ENCODE measurements around the gene ABTB1. TPM values are rescaled to one million over a fixed set of nuclear protein-coding genes. Genes with fewer than 3 reads are reported as not detected.

Gene ABTB1
- total and polyA plus RNA-seq, 4 donors: 9.7 to 14.1 (median 10.9) TPM

- no peak for TF ChIP-seq RAD21 (IDR thresholded peaks at IDR 0.05)
- 94% methylated on average over 8 of the region's 8 CpGs for WGBS
- peaks cover 0 to 6% (median 2%) of the 10 kb centered on the region in 4 donors for H3K4me1 ChIP-seq (ENCODE audit: control insufficient read depth in 4 of 4, insufficient read depth in 4 of 4, low read length in 3 of 4)
- H3K36me3 ChIP-seq (ENCODE audit: control insufficient read depth in 4 of 4, insufficient read depth in 3 of 4, low read depth in 1 of 4, low read length in 3 of 4): peaks cover 0 to 3% (median 0%) of the 10 kb centered on the region in 4 donors
- H3K27me3 ChIP-seq (ENCODE audit: control insufficient read depth in 4 of 4, insufficient read depth in 4 of 4, low read length in 3 of 4): no peaks in the 10 kb centered on the region
- no peak overlapping the region for H3K27ac ChIP-seq (ENCODE audit: low read depth in 1 of 2, low read length in 2 of 2)
- no peak overlapping the region for H3K4me3 ChIP-seq (ENCODE audit: low read depth in 1 of 3, low read length in 3 of 3)
- no peaks in the 10 kb centered on the region for H3K9me3 ChIP-seq (ENCODE audit: control insufficient read depth in 4 of 4, low read length in 3 of 4)
- no peak overlapping the region for H3K9ac ChIP-seq (ENCODE audit: low read depth in 1 of 2, low read length in 2 of 2)
- no peak for DNase-seq (ENCODE audit: low spot score)
Observed at GRCh38 chr3:127730171-127730570, 57.4 kb downstream of the ABTB1 start.

Other genes with a start within 250 kb of the ABTB1 start
- 10 to 100 TPM; 20.6 to 27.1 TPM for gene TPRA1, start 82.2 kb upstream of the ABTB1 start, total RNA-seq
- 10 to 100 TPM; 17.3 to 21.9 TPM for gene TPRA1, start 82.2 kb upstream of the ABTB1 start, polyA plus RNA-seq
- 10 to 100 TPM in 1 of 2 donors, 1 to 10 TPM in 1; 2.1 to 98.8 TPM for gene MCM2, start 74.5 kb upstream of the ABTB1 start, total RNA-seq
- 1 to 10 TPM in 1 of 2 donors, under 1 TPM in 1; 0.58 to 3.4 TPM for gene MCM2, start 74.5 kb upstream of the ABTB1 start, polyA plus RNA-seq
- gene PODXL2, start 43.8 kb upstream of the ABTB1 start, total RNA-seq: 1 to 10 TPM in 1 of 2 donors, under 1 TPM in 1; 0.67 to 1.4 TPM
- gene PODXL2, start 43.8 kb upstream of the ABTB1 start, polyA plus RNA-seq: 1 to 10 TPM in 1 of 2 donors, under 1 TPM in 1; 0.47 to 1.1 TPM
- gene MGLL, start 149.6 kb downstream of the ABTB1 start, total RNA-seq: 10 to 100 TPM in 1 of 2 donors, 1 to 10 TPM in 1; 9.4 to 75.4 TPM
- gene MGLL, start 149.6 kb downstream of the ABTB1 start, polyA plus RNA-seq: 100 to 1,000 TPM in 1 of 2 donors, 10 to 100 TPM in 1; 72.9 to 277 TPM
- gene KBTBD12, start 242.3 kb downstream of the ABTB1 start, total RNA-seq: under 1 TPM; 0.08 to 0.89 TPM
- gene KBTBD12, start 242.3 kb downstream of the ABTB1 start, polyA plus RNA-seq: under 1 TPM in 1 of 2 donors, not detected in 1; 0.02 TPM

Measured in liver (tissue), 9 donors.